Parathyroid adenoma (tissue), 2 donors: Measurements from ENCODE around the gene PCDHGB2.
"Not testable (repeated sequence)": the region's sequence is repeated elsewhere in the genome, so short reads cannot be mapped to it uniquely, and the experiment has no call there.

ENCODE experiments used
- H2AFZ ChIP-seq: fragments of 300-600 bp; sonication (generic); one replicate; pipeline ENCODE4 v1.7.0; 2017; ENCODE audit warnings: antibody characterized with exemption, mild to moderate bottlenecking
- H3K27ac ChIP-seq: fragments of 300-600 bp; sonication (generic); one replicate; pipeline ENCODE4 v1.7.0; 2017
- H3K27me3 ChIP-seq: fragments of 300-600 bp; sonication (generic); one replicate; pipeline ENCODE4 v1.7.0; 2017; ENCODE audit warnings: low read length; ENCODE audit not compliant: control insufficient read depth, insufficient read depth
- H3K36me3 ChIP-seq: fragments of 300-600 bp; sonication (generic); one replicate; pipeline ENCODE4 v1.7.0; 2017; ENCODE audit warnings: low read length; ENCODE audit not compliant: control insufficient read depth, insufficient read depth
- H3K4me1 ChIP-seq: fragments of 300-600 bp; sonication (generic); one replicate; pipeline ENCODE4 v1.7.0; 2017; ENCODE audit warnings: control low read depth
- H3K4me2 ChIP-seq: fragments of 300-600 bp; sonication (generic); one replicate; pipeline ENCODE4 v1.7.0; 2017; ENCODE audit warnings: low read length
- H3K4me3 ChIP-seq: fragments of 300-600 bp; sonication (generic); one replicate; pipeline ENCODE4 v1.7.0; 2017; ENCODE audit warnings: low read depth, low read length
- H3K79me2 ChIP-seq: fragments of 300-600 bp; sonication (generic); one replicate; pipeline ENCODE4 v1.7.0; 2017; ENCODE audit warnings: control low read depth
- H3K9ac ChIP-seq: fragments of 300-600 bp; sonication (generic); one replicate; pipeline ENCODE4 v1.7.0; 2017; ENCODE audit warnings: mild to moderate bottlenecking
- H3K9me3 ChIP-seq: fragments of 300-600 bp; sonication (generic); one replicate; pipeline ENCODE4 v1.7.0; 2017; ENCODE audit warnings: low read length; ENCODE audit not compliant: control insufficient read depth
- TF ChIP-seq, protein P1 (sequence below): fragments of 300-600 bp; sonication (generic); IDR thresholded peaks from one replicate; pipeline ENCODE4 v1.7.0; 2017; ENCODE audit warnings: antibody characterized with exemption, mild to moderate bottlenecking
- donor health status: primary hyperparathyroidism.

PCDHGB2 gene

DNA sequence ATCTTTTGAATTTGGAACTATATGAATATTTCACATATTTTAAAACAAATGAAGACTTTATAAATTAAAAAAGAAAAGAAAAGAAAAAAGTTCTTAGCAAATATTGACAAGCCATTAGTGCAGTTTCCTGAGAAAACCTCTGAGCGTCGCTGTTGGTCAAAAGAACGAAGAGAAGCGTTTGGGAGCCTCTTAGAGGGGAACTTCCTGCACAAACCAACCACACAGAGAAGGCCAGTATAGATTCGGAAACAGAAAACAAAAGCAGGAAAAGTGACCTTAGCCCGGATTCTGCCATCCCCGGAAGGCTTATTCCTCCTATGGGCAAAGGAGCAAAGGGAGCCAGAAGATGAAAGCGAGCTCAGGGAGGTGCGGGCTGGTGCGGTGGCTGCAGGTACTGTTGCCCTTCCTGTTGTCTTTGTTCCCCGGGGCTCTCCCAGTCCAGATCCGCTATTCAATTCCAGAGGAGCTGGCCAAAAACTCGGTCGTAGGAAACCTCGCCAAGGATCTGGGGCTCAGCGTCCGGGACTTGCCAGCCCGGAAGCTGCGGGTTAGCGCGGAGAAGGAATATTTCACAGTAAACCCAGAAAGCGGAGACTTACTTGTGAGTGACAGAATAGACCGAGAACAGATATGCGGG is at the start of gene PCDHGB2:
Gene PCDHGB2, plus strand, starts transcription at position 205 of the 637 bp plus-strand sequence. Its CDS starts 142 bp downstream, at position 347.
- Histone ChIP-seq H2AFZ (no peak within 1 kb of the TSS), H3K9ac (no peak within 1 kb of the TSS), H3K4me3 (no peak within 1 kb of the TSS), H3K9me3 (peaks cover 5% of the 10 kb centered on the region), H3K4me2 (no peak within 1 kb of the TSS), H3K79me2 (no peaks in the 10 kb centered on the region), H3K27me3 (no peaks in the 10 kb centered on the region), H3K36me3 (peaks cover 7% of the 10 kb centered on the region), H3K4me1 (no peaks in the 10 kb centered on the region), H3K27ac (peak within 1 kb of the TSS; percentile 43)
- TF ChIP-seq, protein P1, sequence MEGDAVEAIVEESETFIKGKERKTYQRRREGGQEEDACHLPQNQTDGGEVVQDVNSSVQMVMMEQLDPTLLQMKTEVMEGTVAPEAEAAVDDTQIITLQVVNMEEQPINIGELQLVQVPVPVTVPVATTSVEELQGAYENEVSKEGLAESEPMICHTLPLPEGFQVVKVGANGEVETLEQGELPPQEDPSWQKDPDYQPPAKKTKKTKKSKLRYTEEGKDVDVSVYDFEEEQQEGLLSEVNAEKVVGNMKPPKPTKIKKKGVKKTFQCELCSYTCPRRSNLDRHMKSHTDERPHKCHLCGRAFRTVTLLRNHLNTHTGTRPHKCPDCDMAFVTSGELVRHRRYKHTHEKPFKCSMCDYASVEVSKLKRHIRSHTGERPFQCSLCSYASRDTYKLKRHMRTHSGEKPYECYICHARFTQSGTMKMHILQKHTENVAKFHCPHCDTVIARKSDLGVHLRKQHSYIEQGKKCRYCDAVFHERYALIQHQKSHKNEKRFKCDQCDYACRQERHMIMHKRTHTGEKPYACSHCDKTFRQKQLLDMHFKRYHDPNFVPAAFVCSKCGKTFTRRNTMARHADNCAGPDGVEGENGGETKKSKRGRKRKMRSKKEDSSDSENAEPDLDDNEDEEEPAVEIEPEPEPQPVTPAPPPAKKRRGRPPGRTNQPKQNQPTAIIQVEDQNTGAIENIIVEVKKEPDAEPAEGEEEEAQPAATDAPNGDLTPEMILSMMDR = no peak

DNA sequence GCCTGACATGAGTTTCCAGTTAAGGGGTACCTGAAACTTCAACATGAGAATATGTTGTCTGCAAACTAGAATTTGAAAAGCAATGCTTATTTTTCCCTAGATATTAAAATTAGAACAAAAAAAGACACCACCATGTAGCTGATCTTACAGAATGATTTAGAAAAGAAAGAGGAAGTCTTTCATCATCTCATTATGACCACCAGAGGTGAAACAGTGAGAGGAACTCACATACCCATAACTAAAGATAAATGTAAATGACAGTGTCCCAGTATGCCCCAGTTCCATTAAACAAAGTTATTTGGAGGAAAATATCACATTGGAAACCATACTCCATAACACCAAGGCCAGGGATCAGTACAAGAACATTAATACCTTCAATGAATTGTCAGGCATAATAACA is 46.1 kb upstream of the PCDHGB2 start:
- Histone ChIP-seq H3K36me3 (peaks cover 21% of the 10 kb centered on the region), H3K4me1 (no peaks in the 10 kb centered on the region), H3K4me3 (no peak overlapping the region)

DNA sequence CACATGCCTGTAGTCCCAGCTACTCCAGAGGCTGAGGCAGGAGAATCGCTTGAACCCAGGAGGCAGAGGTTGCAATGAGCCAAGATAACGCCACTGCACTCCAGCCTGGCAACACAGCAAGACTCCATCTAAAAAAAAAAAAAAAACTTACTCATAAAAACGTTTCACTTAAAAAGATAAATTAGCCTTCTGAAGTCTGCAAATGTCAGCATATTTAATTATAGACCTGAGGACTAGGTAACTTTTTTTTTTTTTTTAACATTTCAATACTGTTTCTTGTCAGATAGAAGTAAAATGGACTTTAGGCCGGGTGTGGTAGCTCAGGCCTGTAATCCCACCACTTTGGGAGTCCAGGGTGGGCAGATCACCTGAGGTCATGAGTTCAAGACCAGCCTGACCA is 42.8 kb upstream of the PCDHGB2 start:
- Histone ChIP-seq H3K79me2 (peaks cover 13% of the 10 kb centered on the region), H3K36me3 (peaks cover 41% of the 10 kb centered on the region), H3K9me3 (peaks cover 33% of the 10 kb centered on the region)
- H3K9ac ChIP-seq, H3K4me2 ChIP-seq, H2AFZ ChIP-seq, H3K4me3 ChIP-seq, H3K4me1 ChIP-seq, H3K27me3 ChIP-seq, H3K27ac ChIP-seq: not testable (repeated sequence)

More for the DNA sequence above, 46.1 kb upstream of the PCDHGB2 start:
- Histone ChIP-seq H3K79me2 (peaks cover 2% of the 10 kb centered on the region), H3K27ac (no peak overlapping the region), H3K9me3 (peaks cover 14% of the 10 kb centered on the region), H3K27me3 (no peaks in the 10 kb centered on the region), H3K4me2 (no peak overlapping the region), H2AFZ (no peak overlapping the region), H3K9ac (no peak overlapping the region)
- TF ChIP-seq, protein P1 = no peak

DNA sequence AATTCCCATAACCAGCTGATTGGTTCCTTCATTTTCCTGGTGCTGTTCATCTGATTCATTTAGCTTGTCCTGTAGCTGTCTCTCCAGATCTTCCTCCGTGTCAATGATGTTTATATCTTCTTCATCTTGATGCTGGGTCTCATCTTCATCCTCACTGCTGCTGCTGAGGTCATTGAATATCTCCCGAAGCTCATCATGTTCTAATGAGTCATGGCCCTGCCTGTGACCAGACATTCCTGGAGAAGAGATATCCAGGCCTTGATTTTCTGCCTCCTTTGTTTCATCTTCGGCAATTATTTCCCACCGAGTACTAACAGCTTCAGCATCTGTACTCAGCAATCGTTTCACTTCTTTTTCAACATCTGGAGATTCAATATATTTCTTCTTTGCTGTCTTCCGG is 40.6 kb upstream of the PCDHGB2 start:
- Histone ChIP-seq H3K36me3 (peaks cover 41% of the 10 kb centered on the region), H3K9ac (no peak overlapping the region), H3K79me2 (peaks cover 13% of the 10 kb centered on the region), H2AFZ (no peak overlapping the region), H3K4me2 (no peak overlapping the region), H3K27me3 (no peaks in the 10 kb centered on the region), H3K4me3 (no peak overlapping the region), H3K9me3 (peaks cover 30% of the 10 kb centered on the region), H3K27ac (no peak overlapping the region), H3K4me1 (peaks cover 5% of the 10 kb centered on the region)
- TF ChIP-seq, protein P1 = no peak

DNA sequence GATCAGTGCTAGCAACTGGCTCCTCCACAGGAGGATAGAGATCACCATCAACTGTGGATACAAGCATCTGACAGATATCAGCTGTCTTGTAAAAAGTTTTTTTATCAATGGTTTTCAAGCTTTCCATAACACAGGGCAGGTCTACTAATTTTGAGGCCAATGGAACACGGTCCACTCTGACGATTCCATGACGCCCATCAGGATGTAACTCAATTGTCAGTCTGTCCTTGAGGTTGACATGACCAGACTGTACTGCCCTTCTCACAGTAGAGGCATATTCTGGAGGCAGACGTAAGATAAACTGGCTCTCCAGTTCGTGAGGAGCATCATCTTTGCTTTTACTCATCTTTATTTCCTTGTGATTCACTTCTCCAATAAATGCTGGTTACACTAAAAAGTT is 40.1 kb upstream of the PCDHGB2 start:
- peak overlapping the region; percentile 96 for H3K4me2 ChIP-seq
- peak overlapping the region; percentile 97 for H3K4me3 ChIP-seq
- H3K79me2 ChIP-seq = peaks cover 13% of the 10 kb centered on the region
- peak overlapping the region; percentile 96 for H3K27ac ChIP-seq
- H2AFZ ChIP-seq = no peak overlapping the region
- H3K36me3 ChIP-seq = peaks cover 41% of the 10 kb centered on the region
- peaks cover 30% of the 10 kb centered on the region for H3K9me3 ChIP-seq
- TF ChIP-seq, protein P1 = no peak
- no peak overlapping the region for H3K9ac ChIP-seq
- H3K4me1 ChIP-seq = peaks cover 5% of the 10 kb centered on the region
- H3K27me3 ChIP-seq = no peaks in the 10 kb centered on the region
